Kidney (tissue), 14 donors: ENCODE measurements around the gene DNMBP. TPM values are rescaled to one million over a fixed set of nuclear protein-coding genes. Genes with fewer than 3 reads are reported as not detected.
"Not testable (repeated sequence)": the region's sequence is repeated elsewhere in the genome, so short reads cannot be mapped to it uniquely, and the experiment has no call there.

Experiments
- DNase-seq, 5 donors: peaks; one replicate each; pipeline ENCODE4 v3.0.0-alpha.2; 2013 to 2020
- FAIRE-seq: peaks from 2 replicates; lab custom pipeline; 2012; peaks lifted over from hg19 to GRCh38; lab: Jason Lieb, UNC
- H3K27ac ChIP-seq, 2 donors: one replicate each; pipeline ENCODE4 v1.7.0; 2013; ENCODE audit warnings: low read depth in 2 of 2, low read length in 2 of 2, inconsistent platforms in 1 of 2
- H3K27me3 ChIP-seq: one replicate; pipeline ENCODE4 v1.7.1; 2013; ENCODE audit warnings: low read length, inconsistent platforms; ENCODE audit not compliant: control insufficient read depth, insufficient read depth
- H3K36me3 ChIP-seq, 3 donors: one replicate each; pipeline versions ENCODE4 v1.7.0 to v1.7.1; 2013; ENCODE audit warnings: low read length in 3 of 3, control low read depth in 1 of 3, inconsistent platforms in 1 of 3; ENCODE audit not compliant: insufficient read depth in 3 of 3, control insufficient read depth in 2 of 3
- H3K4me1 ChIP-seq, 3 donors: one replicate each; pipeline versions ENCODE4 v1.7.0 to v1.7.1; 2013; ENCODE audit warnings: low read length in 3 of 3, inconsistent platforms in 1 of 3, low read depth in 1 of 3; ENCODE audit not compliant: control insufficient read depth in 2 of 3, insufficient read depth in 2 of 3
- H3K4me3 ChIP-seq, 3 donors: one replicate each; pipeline versions ENCODE4 v1.7.0 to v1.8.1; 2013; ENCODE audit warnings: low read length in 3 of 3, control low read depth in 1 of 3, inconsistent platforms in 1 of 3
- H3K9ac ChIP-seq, 3 donors: one replicate each; pipeline versions ENCODE4 v1.7.0 to v1.7.1; 2013; ENCODE audit warnings: low read length in 3 of 3, control low read depth in 1 of 3, inconsistent platforms in 1 of 3
- H3K9me3 ChIP-seq, 3 donors: one replicate each; pipeline versions ENCODE4 v1.7.0 to v1.7.1; 2013; ENCODE audit warnings: low read length in 3 of 3, control low read depth in 1 of 3, inconsistent platforms in 1 of 3; ENCODE audit not compliant: control insufficient read depth in 2 of 3, insufficient read depth in 1 of 3
- CTCF ChIP-seq: IDR thresholded peaks from 3 replicates; pipeline ENCODE4 v1.5.1; 2012; ENCODE audit warnings: mild to moderate bottlenecking, moderate library complexity, borderline replicate concordance; ENCODE audit not compliant: insufficient read depth; ENCODE audit errors: extremely low read depth
- intact Hi-C: fragments of 100-400 bp; cut with DNase I; formaldehyde crosslinking; loops from one replicate; pipeline ENCODE4 v1.11.1; 2022
- polyA plus RNA-seq: library from polyadenylated mRNA; stranded (reverse); fragments of 350-450 nt; fragmentation: Illumina TruSeq; extraction: RNeasy Lipid Tissue Mini Kit (QIAGEN cat#74804); gene quantifications from one replicate; pipeline ENCODE4 v1.2.3, GENCODE V29; 2014; ENCODE audit warnings: low read depth, low replicate concordance; ENCODE audit not compliant: insufficient read depth
- total RNA-seq: library from RNA; stranded (reverse); fragmentation: NEBNext Ultra II Directional; extraction: Animal tissue kit (Norgen Biotek cat#: 25700); gene quantifications from one replicate; pipeline ENCODE4 v1.2.1, GENCODE V29; 2021
- donor health status: control.
- donor health status: control.
- donor health status: control.
- donor health status: control.
- donor health status: control.
- donor health status: DM: yes; HTN: yes; CAD: no.
- donor health status: Normal renal cell carcinoma (clear cell type).

DNMBP gene
- total and polyA plus RNA-seq, 2 donors from 2014 or later = 11.6 to 23.7 TPM

GRCh38 chr10:99964791-99965190 lies 45.0 kb downstream of the DNMBP start:
- no peak overlapping the region for H3K27ac ChIP-seq
- intact Hi-C loops = no loop called here
- H3K36me3 ChIP-seq = peaks cover 0 to under 1% (median 0%) of the 10 kb centered on the region in 3 donors
- no peak overlapping the region for H3K9ac ChIP-seq
- H3K4me1 ChIP-seq = peaks cover 0 to 4% (median 0%) of the 10 kb centered on the region in 3 donors
- H3K9me3 ChIP-seq = no peaks in the 10 kb centered on the region
- peak in 1 of 5 donors; percentile 27 for DNase-seq
- H3K4me3 ChIP-seq = no peak overlapping the region
- no peaks in the 10 kb centered on the region for H3K27me3 ChIP-seq
- FAIRE-seq = no peak
- no peak for TF ChIP-seq CTCF

GRCh38 chr10:99963467-99964165 lies 46.1 kb downstream of the DNMBP start:
- intact Hi-C loops, DNase-seq, H3K27me3 ChIP-seq, H3K9me3 ChIP-seq, H3K9ac ChIP-seq, H3K4me3 ChIP-seq, FAIRE-seq, H3K27ac ChIP-seq, H3K36me3 ChIP-seq, H3K4me1 ChIP-seq: not testable (repeated sequence)

- peak; percentile 21 for FAIRE-seq
- H3K36me3 ChIP-seq = peaks cover 0 to 15% (median 5%) of the 10 kb centered on the region in 3 donors
- H3K4me1 ChIP-seq = no peaks in the 10 kb centered on the region
- DNase-seq = no peak
- no peak overlapping the region for H3K9ac ChIP-seq
- H3K27ac ChIP-seq = no peak overlapping the region
- no peak for TF ChIP-seq CTCF
- intact Hi-C loops = no loop called here
- H3K9me3 ChIP-seq = no peaks in the 10 kb centered on the region
- H3K27me3 ChIP-seq = no peaks in the 10 kb centered on the region
- no peak overlapping the region for H3K4me3 ChIP-seq
These were observed 50.9 kb downstream of the DNMBP start for GRCh38 chr10:99958806-99959205.

GRCh38 chr10:99958302-99958701 lies 51.4 kb downstream of the DNMBP start:
- Histone ChIP-seq H3K9ac (no peak overlapping the region), H3K27me3 (no peaks in the 10 kb centered on the region), H3K9me3 (no peaks in the 10 kb centered on the region), H3K4me1 (no peaks in the 10 kb centered on the region), H3K4me3 (no peak overlapping the region), H3K36me3 (peaks cover 0 to 15% (median 5%) of the 10 kb centered on the region in 3 donors), H3K27ac (no peak overlapping the region)
- no peak for TF ChIP-seq CTCF
- intact Hi-C loops = no loop called here
- DNase-seq (peak in 1 of 5 donors; percentile 50), FAIRE-seq (no peak)

GRCh38 chr10:99953510-99953909 lies 56.2 kb downstream of the DNMBP start:
- H3K36me3 ChIP-seq = peaks cover 0 to 15% (median 5%) of the 10 kb centered on the region in 3 donors
- H3K4me3 ChIP-seq, intact Hi-C loops, H3K27me3 ChIP-seq, H3K4me1 ChIP-seq, H3K27ac ChIP-seq, H3K9ac ChIP-seq, H3K9me3 ChIP-seq, FAIRE-seq, DNase-seq: not testable (repeated sequence)
